Breast epithelium (tissue), 3 donors: Measurements from ENCODE around the gene ANKRD2.

Experiments
- POLR2A ChIP-seq: fragments of 450-650 bp; IDR thresholded peaks from one replicate; pipeline ENCODE4 v1.6.1; 2016; ENCODE audit warnings: antibody characterized with exemption, mild to moderate bottlenecking, moderate library complexity
- POLR2AphosphoS5 ChIP-seq, 3 donors: sonication (generic); formaldehyde crosslinking; IDR thresholded peaks; one replicate each; pipeline ENCODE4 v1.6.1; 2017; ENCODE audit warnings: antibody characterized with exemption in 3 of 3
- TF ChIP-seq, protein P1 (sequence below), 3 donors: fragments of 450-650 bp; IDR thresholded peaks; one replicate each; pipeline ENCODE4 v1.5.1; 2016 to 2017; ENCODE audit warnings: antibody characterized with exemption in 3 of 3, mild to moderate bottlenecking in 3 of 3, moderate library complexity in 3 of 3

DNA sequence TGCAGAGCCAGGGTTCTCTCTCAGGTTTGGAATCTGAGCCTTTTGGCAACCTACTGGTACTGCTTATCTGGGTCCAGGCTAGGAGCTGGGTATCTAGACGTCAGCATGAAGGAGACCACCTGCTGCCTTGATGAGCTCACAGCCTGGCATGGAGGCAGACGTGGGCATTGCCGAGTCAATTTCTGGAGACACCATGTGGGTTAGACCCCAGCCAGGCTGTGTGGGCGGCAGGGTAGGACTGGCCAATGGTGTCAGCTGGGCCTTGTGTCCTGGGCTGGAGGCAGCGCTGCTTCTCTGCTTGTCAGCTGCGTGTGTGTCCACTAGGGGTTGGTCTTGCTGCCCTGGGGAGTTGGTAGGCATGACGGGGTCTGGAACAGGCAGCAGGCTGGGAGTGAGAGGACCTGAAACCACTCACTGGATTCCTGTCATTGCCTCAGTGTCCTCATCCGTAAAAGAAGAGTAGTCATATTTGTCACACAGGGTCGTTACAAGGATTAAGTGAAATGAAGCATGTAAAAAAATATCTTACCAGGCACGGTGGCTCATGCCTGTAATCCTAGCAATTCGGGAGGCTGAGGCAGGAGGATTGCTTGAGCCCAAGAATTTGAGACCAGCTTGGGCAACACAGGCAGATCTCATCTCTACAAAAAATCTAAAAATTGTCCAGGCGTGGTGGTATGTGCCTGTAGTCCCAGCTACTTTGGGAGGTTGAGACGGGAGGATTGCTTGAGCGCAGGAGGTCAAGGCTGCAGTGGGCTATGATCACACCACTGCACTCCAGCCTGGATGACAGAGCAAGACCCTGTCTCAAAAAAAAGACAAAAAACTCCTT, 31.7 kb upstream of the ANKRD2 start:
- no peak for TF ChIP-seq POLR2A
- TF ChIP-seq POLR2AphosphoS5 (IDR thresholded peaks at IDR 0.05) = no peak
- TF ChIP-seq, protein P1, sequence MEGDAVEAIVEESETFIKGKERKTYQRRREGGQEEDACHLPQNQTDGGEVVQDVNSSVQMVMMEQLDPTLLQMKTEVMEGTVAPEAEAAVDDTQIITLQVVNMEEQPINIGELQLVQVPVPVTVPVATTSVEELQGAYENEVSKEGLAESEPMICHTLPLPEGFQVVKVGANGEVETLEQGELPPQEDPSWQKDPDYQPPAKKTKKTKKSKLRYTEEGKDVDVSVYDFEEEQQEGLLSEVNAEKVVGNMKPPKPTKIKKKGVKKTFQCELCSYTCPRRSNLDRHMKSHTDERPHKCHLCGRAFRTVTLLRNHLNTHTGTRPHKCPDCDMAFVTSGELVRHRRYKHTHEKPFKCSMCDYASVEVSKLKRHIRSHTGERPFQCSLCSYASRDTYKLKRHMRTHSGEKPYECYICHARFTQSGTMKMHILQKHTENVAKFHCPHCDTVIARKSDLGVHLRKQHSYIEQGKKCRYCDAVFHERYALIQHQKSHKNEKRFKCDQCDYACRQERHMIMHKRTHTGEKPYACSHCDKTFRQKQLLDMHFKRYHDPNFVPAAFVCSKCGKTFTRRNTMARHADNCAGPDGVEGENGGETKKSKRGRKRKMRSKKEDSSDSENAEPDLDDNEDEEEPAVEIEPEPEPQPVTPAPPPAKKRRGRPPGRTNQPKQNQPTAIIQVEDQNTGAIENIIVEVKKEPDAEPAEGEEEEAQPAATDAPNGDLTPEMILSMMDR (IDR thresholded peaks at IDR 0.05) = no peak
